HAP-1 (cell line): ENCODE measurements around the gene AGAP1.

Experiments
- DNase-seq, 2 experiments: peaks; one replicate each; pipeline ENCODE4 v3.0.0-alpha.2; 2016 to 2020; ENCODE audit warnings: low spot score in 2 of 2
- H3K27me3 ChIP-seq: fragments of 250-450 bp; sonication (Bioruptor Pico); 2 replicates; pipeline ENCODE4 v1.5.1; 2020; ENCODE audit warnings: low read depth, mild to moderate bottlenecking, moderate library complexity
- H3K36me3 ChIP-seq: fragments of 250-450 bp; sonication (Bioruptor Pico); replicated peaks from 2 replicates; pipeline ENCODE4 v1.5.1; 2020; ENCODE audit warnings: mild to moderate bottlenecking
- H3K4me1 ChIP-seq: fragments of 250-450 bp; sonication (Bioruptor Pico); 2 replicates; pipeline ENCODE4 v1.5.1; 2020; ENCODE audit warnings: mild to moderate bottlenecking
- H3K4me3 ChIP-seq: fragments of 250-450 bp; sonication (Bioruptor Pico); 2 replicates; pipeline ENCODE4 v1.5.1; 2020; ENCODE audit warnings: mild to moderate bottlenecking, moderate library complexity
- H3K9me3 ChIP-seq: fragments of 250-450 bp; sonication (Bioruptor Pico); 2 replicates; pipeline ENCODE4 v1.5.1; 2020; ENCODE audit warnings: mild to moderate bottlenecking, moderate library complexity
- in situ Hi-C: fragments of 300-500 bp; cut with MboI; formaldehyde crosslinking; loops from 3 replicates; pipeline ENCODE4 v1.14.3; 2020; ENCODE audit warnings: low sequenced_read_pairs, inconsistent platforms, mixed read lengths

The AGAP1 gene

DNA sequence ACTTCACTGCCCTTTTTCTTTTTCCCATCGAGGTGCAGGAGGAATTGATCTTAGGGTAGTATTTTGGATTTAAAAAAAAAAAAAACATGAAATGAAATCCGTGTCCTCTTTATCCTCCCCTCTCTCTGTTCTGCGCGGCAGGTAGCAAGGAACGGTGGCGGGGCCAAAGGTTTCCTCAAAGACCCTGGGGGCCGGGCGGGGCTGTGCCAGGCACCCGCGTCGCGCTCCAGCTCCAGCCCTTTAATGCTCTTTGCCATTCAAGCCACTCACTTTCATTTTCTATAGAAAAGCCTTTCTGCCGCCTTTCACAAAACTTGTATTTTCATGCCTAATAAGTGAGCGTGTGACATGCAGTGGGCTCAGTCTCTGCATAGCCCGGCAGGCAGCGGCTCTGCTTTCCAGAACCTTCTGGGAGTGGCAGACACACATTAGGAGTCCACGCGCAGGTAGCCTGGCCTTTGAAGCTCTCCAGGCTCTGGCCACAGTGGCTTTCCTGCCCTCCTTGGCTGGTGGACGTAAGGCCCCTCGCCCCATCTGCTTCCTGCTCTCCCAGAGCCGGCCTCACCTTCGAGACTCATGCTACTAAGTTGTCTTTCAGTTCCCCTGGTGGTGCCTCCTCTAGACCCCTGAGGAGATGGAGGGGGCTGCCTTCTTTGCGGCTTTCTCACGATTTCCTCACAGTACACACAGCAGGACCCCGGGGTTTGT is 41.7 kb downstream of the AGAP1 start:
- no peaks in the 10 kb centered on the region for H3K9me3 ChIP-seq
- no peak overlapping the region for H3K4me3 ChIP-seq
- H3K36me3 ChIP-seq = no peaks in the 10 kb centered on the region
- H3K27me3 ChIP-seq = no peaks in the 10 kb centered on the region
- in situ Hi-C loops = no loop called here
- no peaks in the 10 kb centered on the region for H3K4me1 ChIP-seq
- no peak for DNase-seq

DNA sequence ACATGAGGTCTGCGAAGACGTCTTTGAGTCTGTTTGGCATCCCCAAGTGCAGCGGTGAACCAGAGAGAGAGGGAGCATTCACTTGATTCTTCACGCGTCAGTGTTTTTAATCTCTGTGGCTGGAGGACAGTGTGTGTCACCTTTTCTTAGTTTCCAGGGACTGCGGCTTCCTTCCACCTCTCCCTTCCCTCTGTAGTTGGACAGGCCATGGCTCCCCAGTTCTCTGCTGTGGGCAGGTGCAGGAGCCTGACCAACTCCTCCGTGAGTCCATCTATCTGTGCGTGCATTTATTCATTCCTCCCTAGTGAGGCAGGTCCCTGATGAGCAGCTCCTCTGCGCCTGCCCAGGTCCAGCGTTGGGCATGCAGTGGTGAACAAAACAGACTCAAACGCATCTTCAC is 42.9 kb downstream of the AGAP1 start:
- H3K36me3 ChIP-seq = no peaks in the 10 kb centered on the region
- no peak for DNase-seq
- no peak overlapping the region for H3K4me3 ChIP-seq
- H3K4me1 ChIP-seq = no peaks in the 10 kb centered on the region
- no peaks in the 10 kb centered on the region for H3K9me3 ChIP-seq
- no peaks in the 10 kb centered on the region for H3K27me3 ChIP-seq
- in situ Hi-C loops = no loop called here

GRCh38 chr2:235537186-235537585 is 43.3 kb downstream of the AGAP1 start:
- no peaks in the 10 kb centered on the region for H3K27me3 ChIP-seq
- no peak for DNase-seq
- no peaks in the 10 kb centered on the region for H3K9me3 ChIP-seq
- in situ Hi-C loops = no loop called here
- no peaks in the 10 kb centered on the region for H3K4me1 ChIP-seq
- H3K36me3 ChIP-seq = no peaks in the 10 kb centered on the region
- H3K4me3 ChIP-seq = no peak overlapping the region

GRCh38 chr2:235537587-235537986 is 43.7 kb downstream of the AGAP1 start:
- no peak for DNase-seq
- no peak overlapping the region for H3K4me3 ChIP-seq
- in situ Hi-C loops = no loop called here
- no peaks in the 10 kb centered on the region for H3K9me3 ChIP-seq
- H3K27me3 ChIP-seq = no peaks in the 10 kb centered on the region
- H3K36me3 ChIP-seq = no peaks in the 10 kb centered on the region
- H3K4me1 ChIP-seq = no peaks in the 10 kb centered on the region

DNA sequence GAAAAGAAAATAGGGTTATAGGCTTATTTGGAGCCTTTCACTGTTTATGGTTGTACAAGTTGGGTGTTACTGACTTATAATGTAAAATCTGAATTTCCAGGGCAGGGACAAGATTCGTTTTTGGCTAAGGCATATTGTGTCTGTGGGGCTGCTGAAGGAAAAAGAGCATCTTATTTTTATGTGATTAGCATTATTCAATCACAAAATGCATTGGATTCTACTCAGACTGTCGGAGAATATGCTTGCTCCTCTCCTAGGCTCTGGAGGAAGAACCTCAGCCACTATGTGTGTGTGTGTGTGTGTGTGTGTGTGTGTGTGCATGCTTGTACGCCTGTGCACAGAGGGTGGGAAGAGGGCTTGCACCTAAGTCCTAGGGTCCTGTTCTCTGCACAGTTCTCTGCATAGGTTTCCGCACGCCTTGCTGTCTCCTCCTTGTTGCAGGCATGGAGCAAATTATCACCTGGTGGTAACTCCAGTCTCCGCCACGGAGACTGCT is 44.3 kb downstream of the AGAP1 start:
- in situ Hi-C loops = no loop called here
- Histone ChIP-seq H3K27me3 (no peaks in the 10 kb centered on the region), H3K36me3 (no peaks in the 10 kb centered on the region), H3K4me3 (no peak overlapping the region), H3K4me1 (no peaks in the 10 kb centered on the region), H3K9me3 (no peaks in the 10 kb centered on the region)
- DNase-seq = no peak

GRCh38 chr2:235538981-235539380 is 45.1 kb downstream of the AGAP1 start:
- in situ Hi-C loops = no loop called here
- DNase-seq = no peak
- Histone ChIP-seq H3K9me3 (no peaks in the 10 kb centered on the region), H3K36me3 (no peaks in the 10 kb centered on the region), H3K4me3 (no peak overlapping the region), H3K4me1 (no peaks in the 10 kb centered on the region), H3K27me3 (no peaks in the 10 kb centered on the region)

DNA sequence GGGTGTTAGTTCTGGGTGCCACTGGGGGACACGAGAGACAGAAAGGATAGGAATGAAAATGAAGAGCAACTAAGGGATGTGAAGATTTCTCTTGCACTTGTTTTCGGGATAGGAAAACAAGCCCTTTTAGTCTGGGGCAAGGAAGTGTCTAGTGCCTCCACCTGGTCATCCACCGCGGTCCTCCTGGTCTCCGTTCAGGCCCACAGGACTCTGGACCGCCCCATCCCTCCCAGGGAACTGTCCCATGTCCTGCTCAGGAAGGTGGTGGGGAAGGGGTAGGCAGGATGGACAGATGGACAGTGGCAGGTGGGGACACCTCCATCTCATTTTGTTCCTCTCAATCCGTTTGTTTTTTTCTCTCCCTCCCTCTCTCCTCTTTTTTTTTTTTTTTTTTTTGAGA is 45.9 kb downstream of the AGAP1 start:
- Histone ChIP-seq H3K4me1 (no peaks in the 10 kb centered on the region), H3K4me3 (no peak overlapping the region), H3K27me3 (no peaks in the 10 kb centered on the region), H3K36me3 (no peaks in the 10 kb centered on the region), H3K9me3 (no peaks in the 10 kb centered on the region)
- in situ Hi-C loops = no loop called here
- no peak for DNase-seq

DNA sequence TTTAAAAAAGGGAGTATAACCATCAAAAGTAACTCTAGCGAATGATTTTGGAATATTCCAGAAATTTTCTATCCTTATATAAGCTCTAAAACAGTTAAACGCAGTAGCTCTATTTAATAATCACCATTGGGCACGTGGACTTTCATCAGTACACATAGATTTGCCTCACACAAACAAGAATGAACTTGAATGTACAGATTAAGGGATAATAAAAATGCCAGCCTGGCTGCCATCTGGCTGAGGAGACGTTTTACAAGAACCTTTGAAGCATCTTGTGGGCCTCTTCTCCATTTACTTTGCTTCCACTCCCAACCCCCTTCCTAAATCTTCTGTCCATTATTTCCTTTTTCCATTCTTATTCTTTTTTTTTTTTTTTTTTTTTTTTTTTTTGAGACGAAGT is 47.2 kb downstream of the AGAP1 start:
- in situ Hi-C loops = no loop called here
- H3K36me3 ChIP-seq = no peaks in the 10 kb centered on the region
- H3K9me3 ChIP-seq = no peaks in the 10 kb centered on the region
- no peak for DNase-seq
- H3K4me1 ChIP-seq = no peaks in the 10 kb centered on the region
- no peaks in the 10 kb centered on the region for H3K27me3 ChIP-seq
- no peak overlapping the region for H3K4me3 ChIP-seq

GRCh38 chr2:235541838-235542549 is 48.2 kb downstream of the AGAP1 start:
- Histone ChIP-seq H3K27me3 (no peaks in the 10 kb centered on the region), H3K36me3 (no peaks in the 10 kb centered on the region), H3K4me1 (no peaks in the 10 kb centered on the region), H3K9me3 (no peaks in the 10 kb centered on the region), H3K4me3 (no peak overlapping the region)
- in situ Hi-C loops = no loop called here
- no peak for DNase-seq

GRCh38 chr2:235542733-235543127 is 48.9 kb downstream of the AGAP1 start:
- no peaks in the 10 kb centered on the region for H3K4me1 ChIP-seq
- H3K9me3 ChIP-seq = no peaks in the 10 kb centered on the region
- in situ Hi-C loops = no loop called here
- no peak for DNase-seq
- no peaks in the 10 kb centered on the region for H3K27me3 ChIP-seq
- H3K36me3 ChIP-seq = no peaks in the 10 kb centered on the region
- no peak overlapping the region for H3K4me3 ChIP-seq

DNA sequence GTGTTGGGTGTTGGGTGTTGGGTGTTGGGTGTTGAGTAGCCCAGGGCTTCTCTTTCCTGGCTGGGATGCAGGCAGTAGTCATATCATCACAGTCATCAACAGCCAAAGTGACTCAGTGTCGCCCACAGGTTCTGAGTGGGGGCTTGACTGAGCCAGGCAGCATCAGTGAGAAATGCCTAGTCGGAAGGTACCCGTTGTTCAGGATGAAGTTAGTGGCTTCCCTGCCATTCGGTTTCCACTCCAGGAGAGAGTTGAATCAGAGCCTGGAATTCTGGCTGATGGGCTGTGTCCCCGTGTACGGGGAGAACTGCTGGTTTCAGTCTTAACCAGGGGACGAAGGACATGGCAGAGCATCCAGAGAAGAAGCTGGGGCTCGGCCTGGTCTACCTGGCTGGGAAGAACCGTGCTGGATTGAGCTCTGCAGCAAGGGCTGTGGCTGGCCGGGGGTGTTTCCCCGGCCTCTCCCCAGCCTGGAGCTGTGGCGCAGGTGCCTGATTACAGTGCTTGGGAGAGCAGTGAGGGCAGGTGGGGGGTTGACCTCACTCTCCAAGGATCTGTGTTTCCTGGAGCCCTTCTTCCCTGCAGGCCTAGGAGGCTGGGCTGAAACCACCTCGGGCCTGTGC is 49.4 kb downstream of the AGAP1 start:
- in situ Hi-C loops = no loop called here
- H3K9me3 ChIP-seq = no peaks in the 10 kb centered on the region
- no peaks in the 10 kb centered on the region for H3K4me1 ChIP-seq
- no peaks in the 10 kb centered on the region for H3K36me3 ChIP-seq
- H3K4me3 ChIP-seq = no peak overlapping the region
- DNase-seq = no peak
- H3K27me3 ChIP-seq = no peaks in the 10 kb centered on the region

DNA sequence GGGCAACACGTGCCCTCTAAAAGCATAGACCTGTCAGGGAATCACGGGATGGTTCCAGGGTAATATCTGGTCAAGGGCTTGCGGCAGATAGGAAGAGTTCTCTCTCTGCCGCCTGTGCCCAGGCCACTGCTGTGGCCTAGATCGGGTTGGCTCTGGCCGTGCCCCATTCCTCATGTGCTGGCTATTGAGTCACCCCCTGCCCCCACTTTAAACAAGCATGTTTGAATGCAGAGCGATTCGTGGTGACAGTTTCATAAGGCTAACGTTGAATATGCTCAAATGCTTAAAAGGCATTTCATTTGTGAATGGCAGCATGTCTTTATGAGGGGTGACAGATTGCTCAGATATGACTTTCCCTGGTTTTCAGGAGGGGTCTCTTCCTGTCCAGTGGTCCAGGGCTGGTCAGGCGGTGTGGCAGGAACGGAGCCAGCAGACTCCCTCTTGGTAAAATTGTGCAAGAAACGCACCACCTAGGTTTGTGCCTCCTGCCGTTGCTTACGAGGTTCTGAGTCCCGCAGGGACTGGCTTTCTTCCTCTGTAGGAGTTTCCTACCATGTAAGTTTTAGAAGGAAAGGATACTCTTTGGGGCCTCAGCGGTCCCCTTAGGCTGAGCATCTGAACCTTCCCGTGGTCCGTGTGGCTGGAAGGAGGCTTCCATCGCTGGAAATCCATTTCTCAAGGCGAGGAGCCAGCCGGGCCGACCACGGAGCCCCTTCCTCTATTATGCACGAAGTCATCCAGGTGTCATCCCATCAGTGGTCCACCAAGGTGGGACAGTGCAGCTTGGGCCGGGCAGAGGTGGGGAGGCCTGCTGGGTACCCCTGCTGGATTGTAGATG is 50.2 kb downstream of the AGAP1 start:
- Histone ChIP-seq H3K36me3 (no peaks in the 10 kb centered on the region), H3K9me3 (no peaks in the 10 kb centered on the region), H3K4me1 (no peaks in the 10 kb centered on the region), H3K4me3 (no peak overlapping the region), H3K27me3 (no peaks in the 10 kb centered on the region)
- no peak for DNase-seq
- in situ Hi-C loops = no loop called here

DNA sequence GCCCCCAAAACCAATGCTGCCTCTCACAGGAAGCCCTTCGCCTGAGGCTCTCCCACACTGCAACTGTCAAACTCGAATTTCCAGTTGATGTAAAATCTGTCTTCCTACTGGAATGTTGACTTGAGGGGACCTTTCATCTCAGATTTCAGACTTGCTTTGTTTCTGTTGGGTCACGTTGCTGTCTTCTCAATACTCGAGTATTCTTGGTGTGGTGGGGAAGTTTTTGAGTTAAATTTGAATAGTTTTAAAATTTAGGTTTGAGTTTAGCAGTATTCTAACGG is 50.8 kb downstream of the AGAP1 start:
- H3K36me3 ChIP-seq = no peaks in the 10 kb centered on the region
- DNase-seq = no peak
- H3K27me3 ChIP-seq = no peaks in the 10 kb centered on the region
- H3K4me3 ChIP-seq = no peak overlapping the region
- H3K9me3 ChIP-seq = no peaks in the 10 kb centered on the region
- no peaks in the 10 kb centered on the region for H3K4me1 ChIP-seq
- in situ Hi-C loops = no loop called here
